HuH-7.5 (cell line): Measurements from ENCODE around the gene CTSZ.
"Not testable (repeated sequence)": the region's sequence is repeated elsewhere in the genome, so short reads cannot be mapped to it uniquely, and the experiment has no call there.

Source experiments
- DNase-seq: peaks from one replicate; pipeline ENCODE4 v3.0.0; 2011; ENCODE audit warnings: low spot score

CTSZ gene

DNA sequence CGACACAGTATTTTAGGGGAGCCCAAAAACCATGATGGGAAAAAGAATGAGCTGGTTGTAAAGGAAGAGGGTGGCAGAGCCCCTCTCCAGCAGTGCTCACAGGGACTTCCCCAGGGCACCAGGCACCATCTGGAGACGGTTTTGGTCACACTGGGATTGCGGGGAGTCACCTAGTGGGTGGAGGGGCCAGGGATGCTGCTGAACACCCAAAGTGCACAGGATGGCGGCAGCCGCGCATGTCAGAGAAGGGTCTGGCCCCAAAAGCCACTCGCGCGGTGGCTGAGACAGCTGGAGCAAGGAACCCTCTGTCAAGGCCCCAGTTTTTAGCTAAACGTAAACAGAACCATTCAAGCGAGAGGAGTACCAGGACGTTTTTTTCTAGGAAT, 10.8 kb downstream of the CTSZ start:
- DNase-seq: no peak

DNA sequence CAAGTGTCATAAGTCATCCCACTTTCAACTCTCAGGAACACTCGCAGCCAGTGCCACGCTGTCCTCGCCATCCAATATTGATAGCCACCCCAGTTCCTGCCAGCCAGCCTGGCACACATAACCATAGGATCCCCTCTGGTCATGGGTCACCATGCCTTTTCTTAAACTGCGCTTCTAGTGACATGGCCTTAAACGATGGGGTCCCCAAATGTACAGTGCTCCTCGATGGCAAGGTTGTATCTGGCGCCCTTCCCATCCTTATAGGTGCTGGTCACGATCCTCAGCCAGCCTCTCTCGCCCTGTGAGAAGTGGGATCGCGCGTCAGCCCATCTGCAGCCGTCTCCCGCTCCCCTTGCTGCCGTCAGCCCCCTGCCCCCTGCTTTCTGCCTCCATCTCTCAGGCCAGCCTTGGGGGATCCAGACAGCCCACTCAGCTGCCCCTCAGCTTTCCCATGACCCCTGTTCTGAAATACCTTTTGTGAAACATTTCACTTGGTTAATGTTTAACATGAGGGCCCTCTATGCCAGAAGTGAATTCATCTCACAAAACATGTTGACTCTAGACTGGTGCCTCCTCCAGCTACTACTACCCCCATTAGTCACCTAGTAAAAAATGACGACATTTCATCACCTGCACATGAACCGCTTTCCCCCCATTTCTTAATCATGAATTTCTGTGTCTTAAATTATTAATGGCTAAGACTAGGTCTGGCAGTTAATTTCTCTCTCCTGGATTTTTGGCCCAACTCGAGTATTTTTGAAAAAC, 11.4 kb downstream of the CTSZ start:
- peak; percentile 87 for DNase-seq

- no peak for DNase-seq
Observed at GRCh38 chr20:58994390-58995159, 12.5 kb downstream of the CTSZ start.

DNA sequence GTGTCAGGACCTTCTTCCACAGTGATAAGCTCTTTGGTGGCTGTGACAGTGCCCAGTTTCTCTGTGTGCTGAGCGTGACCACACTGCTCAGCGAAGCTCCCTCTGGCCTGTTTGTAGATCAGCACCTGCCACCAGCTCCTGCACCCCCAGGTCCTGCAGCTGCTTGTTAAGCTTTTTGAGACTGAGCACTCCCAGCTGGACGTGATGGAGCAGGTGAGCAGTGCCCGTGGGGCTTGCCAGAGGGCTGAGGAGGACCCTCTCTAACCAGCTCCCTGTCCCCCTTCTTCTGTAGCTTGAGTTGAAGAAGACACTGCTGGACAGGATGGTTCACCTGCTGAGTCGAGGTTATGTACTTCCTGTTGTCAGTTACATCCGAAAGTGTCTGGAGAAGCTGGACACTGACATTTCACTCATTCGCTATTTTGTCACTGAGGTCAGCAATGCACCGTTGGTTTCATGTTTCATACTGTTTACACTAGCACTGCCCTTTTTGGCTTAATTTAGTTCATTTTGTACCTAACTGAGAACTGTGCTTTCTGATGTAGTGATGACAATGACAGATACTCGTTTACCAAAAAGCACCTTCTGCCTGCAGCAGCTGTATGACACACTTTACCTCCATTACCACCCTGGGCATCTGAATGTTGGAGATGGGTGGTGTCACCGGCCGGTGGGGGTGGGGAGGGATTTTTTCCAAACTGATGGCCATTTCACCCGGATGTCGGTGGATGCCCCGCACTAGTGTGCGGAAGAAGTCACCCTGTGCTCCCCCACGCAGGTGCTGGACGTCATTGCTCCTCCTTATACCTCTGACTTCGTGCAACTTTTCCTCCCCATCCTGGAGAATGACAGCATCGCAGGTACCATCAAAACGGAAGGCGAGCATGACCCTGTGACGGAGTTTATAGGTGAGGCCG, 13.5 kb downstream of the CTSZ start:
- no peak for DNase-seq

GRCh38 chr20:58992911-58993310, 14.1 kb downstream of the CTSZ start:
- no peak for DNase-seq

DNA sequence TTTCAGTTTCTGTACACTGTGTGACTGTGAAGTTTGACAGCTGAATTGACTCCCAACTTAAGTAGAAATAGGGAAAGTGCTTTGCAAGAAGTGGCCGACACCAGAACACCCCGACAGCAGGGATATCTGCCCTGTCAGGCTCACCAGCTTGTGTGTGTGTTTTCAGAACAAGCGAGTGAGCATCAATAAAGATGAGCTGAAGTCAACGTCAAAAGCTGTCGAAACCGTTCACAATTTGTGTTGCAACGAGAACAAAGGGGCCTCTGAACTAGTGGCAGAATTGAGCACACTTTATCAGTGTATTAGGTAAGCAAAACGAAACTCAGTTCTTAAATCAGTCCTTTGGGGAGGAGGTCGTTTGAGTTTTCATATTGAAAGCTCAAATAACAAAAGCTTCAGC, 15.3 kb downstream of the CTSZ start:
- no peak for DNase-seq

DNA sequence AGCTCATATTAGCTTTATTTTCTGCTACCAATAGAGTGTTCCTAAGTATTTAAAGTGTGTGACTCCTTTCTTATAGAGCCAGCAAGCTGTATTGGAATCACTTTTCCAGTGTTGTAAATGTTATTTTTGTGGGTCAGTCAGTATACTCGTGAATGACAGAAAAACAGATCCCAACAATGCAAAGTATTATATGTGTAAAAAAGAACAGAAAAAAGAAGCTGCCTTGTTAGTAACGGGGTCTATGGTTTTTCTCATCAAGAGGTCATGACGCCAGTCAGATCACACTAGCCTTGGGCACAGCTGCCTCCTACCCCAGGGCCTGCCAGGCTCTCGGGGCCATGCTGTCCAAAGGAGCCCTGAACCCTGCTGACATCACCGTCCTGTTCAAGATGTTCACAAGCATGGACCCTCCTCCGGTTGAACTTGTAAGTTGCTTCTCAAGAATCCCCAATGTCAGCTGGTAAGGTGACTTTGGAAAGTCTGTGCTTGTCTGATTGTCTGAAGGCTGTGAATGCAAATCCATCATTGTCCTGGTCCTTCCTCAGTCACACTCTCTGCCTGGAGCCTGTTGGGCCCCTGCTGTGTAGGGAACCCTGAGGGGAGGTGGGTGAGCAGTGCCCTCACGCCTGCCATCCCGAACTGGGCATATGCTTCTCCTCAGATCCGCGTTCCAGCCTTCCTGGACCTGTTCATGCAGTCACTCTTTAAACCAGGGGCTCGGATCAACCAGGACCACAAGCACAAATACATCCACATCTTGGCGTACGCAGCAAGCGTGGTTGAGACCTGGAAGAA, 16.2 kb downstream of the CTSZ start:
- no peak for DNase-seq

DNA sequence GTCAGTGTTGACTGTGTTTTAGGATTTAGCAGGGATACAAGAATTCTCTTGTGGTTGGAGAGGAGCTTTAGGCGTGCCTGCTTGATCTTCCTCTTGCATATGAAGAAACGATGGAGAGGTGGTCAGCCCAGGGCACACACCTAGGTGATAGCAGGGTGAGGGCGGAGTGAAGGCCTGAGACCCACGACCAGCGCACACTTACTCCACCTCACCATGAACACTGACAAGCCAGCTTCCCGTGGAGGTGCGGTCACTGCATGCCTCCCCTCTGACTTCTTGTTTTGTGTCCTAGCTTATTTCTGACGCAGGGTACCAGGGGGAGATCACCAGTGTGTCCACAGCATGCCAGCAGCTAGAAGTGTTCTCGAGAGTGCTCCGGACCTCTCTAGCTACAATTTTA, 17.9 kb downstream of the CTSZ start:
- DNase-seq: no peak

GRCh38 chr20:58988565-58988882, 18.5 kb downstream of the CTSZ start:
- DNase-seq: no peak

DNA sequence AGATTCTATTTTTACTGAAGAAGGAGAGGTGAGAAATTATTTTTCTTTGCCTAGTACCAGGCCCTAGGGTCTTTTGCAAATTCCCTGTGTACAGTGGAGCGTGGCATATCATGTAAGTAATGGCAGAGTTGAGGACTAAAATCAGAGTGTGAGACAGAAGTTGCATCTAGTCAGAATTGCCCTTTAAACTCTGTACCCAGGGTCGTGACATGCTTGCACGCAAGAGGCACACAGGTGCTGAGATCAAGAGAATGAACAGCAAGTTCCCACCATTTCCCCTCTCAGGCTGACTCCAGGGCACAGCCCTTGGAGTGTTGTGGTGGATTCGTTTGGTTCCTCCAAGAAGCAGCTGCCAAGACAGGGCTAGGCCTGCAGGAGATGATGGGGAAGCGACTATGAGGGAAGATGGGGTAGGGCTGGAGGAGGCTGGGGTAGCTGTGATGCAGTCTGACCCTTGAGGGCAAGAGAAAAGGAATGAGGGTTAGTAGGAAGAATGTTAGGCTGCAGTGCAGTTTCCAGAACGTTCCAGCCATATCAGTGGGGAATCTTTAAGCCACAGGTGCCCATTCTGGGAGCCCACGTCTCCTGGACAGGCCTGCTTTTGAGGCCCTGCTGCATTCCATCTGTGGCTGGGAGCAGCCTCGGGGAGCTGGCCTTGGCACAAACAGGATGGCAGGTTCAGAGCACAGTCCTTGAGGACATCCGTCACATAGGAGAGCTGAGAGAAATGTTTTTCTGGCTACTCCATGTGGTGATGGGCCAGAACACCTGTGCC, 19.1 kb downstream of the CTSZ start:
- DNase-seq: no peak

GRCh38 chr20:58986968-58987517, 20.0 kb downstream of the CTSZ start:
- no peak for DNase-seq

GRCh38 chr20:58986286-58986967, 20.6 kb downstream of the CTSZ start:
- DNase-seq: no peak

- no peak for DNase-seq
Observed at GRCh38 chr20:58985656-58986055, 21.4 kb downstream of the CTSZ start.

DNA sequence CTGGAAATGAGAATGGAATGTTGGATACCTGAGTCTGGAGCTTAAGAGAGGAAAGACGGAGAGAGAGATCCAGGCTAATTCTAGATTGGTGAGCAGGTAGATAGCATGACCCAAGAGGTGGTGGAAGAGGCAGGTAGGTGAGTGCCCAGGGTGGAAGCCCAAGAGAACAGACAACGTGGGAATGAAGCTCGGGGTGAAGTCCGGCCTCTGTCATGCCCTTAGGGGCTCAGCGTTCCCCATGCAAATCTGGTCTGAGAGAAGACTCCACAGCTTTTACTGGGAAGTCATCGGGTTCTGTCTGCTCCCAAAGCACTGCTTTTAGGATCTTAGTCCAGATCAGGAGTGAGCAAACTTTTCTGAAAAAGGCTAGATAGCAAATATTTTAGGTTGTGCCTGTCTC, 22.4 kb downstream of the CTSZ start:
- no peak for DNase-seq

GRCh38 chr20:58983115-58983468, 24.0 kb downstream of the CTSZ start:
- not testable (repeated sequence) for DNase-seq

DNA sequence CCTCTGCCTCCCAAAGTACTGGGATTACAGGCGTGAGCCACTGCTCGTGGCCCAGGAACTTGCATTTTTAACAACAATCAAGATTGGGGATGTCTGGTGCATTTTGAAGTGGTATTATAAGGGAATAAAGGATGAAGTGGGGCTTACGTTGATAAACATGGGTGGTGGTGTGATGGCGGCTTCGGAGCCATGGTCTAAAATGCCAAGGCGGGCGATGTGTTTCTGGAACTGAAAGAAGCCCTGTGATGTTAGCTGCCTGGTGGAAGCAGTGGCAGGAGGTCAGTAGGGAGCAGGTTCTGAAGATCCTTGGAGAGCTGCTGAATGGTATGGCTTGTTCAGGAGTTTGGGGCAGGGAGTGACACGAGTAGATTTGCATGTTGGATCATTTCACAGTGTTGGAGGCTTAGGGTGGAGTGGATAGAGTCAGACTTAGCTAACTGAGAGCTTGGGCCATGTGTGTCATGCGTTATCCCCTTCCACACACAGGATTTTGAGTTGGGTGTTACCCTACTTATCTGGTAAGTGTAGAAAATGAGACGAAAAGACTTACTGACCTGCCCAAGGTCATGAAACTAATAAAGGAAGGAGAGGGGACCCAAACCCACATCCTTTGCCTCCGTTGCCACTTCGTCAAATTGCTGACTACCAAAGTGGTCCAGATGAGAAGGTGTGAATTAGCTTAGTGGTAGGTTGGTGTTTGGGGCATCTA, 24.5 kb downstream of the CTSZ start:
- DNase-seq: no peak

DNA sequence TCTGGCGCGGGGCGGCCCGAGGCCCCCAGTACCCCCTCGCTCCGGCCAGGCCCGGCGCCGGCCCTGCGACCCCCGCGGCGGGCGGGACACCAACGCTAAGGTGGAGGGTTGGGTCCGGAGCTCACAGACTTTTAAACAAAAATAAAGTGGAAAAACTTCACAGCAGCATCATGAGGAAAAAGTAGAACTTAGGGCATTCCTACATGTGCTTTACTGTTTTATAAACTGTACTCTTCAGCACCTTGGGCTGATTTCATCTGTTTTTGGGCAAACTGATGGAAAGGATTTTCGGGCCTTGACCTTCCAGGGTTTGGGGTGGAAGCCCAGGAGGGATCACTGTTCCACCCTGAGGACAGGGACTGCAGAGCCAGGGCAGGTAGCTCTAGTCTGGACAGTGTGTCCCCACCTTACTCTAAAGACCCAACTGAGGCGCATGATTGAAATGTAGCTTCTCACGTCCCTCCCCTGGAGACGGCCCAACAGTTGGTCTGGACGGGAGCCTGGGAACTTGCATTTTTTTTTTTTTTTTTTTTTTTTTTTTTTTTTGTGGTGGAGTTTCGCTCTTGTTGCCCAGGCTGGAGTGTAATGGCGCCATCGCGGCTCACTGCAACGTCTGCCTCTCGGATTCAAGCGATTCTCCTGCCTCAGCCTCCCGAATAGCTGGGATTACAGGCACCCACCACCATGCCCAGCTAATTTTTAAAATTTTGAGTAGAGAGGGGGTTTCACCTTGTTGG, 25.3 kb downstream of the CTSZ start:
- DNase-seq: no peak

DNA sequence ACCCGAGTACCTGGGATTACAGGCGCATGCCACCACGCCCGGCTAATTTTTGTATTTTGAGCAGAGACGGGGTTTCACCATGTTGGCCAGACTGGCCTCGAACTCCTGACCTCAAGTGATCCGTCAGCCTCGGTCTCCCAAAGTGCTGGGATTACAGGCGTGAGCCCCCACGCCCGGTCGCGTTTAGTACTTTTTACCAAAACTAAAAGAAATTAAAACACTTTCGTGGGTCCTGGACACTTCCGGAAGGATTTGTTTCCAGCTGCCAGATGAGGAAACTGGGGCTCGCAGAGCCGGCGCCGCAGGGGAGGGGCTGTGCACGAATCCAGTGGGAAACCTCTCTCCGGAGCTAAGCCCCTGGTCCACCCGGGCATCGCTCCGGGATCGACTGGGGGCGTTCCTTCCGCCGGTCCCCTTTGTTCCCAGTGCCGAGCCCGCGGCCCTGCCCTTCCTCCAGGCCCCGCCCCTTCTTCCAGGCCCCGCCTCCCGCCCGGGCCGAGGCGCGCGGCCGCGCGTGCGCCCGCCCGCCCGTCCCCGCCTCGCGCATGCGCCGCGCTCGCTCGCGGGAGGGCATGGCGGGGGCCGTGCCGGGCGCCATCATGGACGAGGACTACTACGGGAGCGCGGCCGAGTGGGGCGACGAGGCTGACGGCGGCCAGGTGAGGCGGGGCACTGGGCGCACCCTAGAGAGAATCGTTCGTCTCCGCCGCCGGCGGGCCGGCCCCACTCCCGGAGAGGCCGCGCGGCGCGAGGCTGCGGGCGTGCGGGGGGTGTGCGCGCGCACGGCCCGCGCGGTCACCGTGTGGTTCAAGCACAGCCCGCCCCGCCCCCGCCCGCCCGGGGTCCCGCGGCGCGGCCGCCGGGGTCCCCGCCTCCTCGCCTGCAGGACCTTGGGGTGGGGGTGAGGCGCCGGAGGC, 26.1 kb downstream of the CTSZ start, which contains the start of gene NELFCD:
Gene NELFCD, plus strand, starts transcription at position 546 of the 917 bp plus-strand sequence. Its CDS starts 54 bp downstream, at position 600.
- peak; percentile 99 for DNase-seq
